HFFc6 (cell line): ENCODE data around the gene LGALS3. TPM values are rescaled to one million over a fixed set of nuclear protein-coding genes. Genes with fewer than 3 reads are reported as not detected.

Source experiments
- DNase-seq: peaks from one replicate; pipeline ENCODE4 v3.0.0-alpha.2; 2018
- H3K27ac Mint-ChIP-seq: 2 replicates; pipeline ENCODE4 v1.8.0; 2020; ENCODE audit warnings: mild to moderate bottlenecking, mixed read lengths
- H3K27me3 Mint-ChIP-seq: 2 replicates; pipeline ENCODE4 v1.8.0; 2021; ENCODE audit warnings: mild to moderate bottlenecking, moderate library complexity, mixed read lengths; ENCODE audit not compliant: insufficient read depth
- H3K36me3 Mint-ChIP-seq: 2 replicates; pipeline ENCODE4 v1.8.0; 2021; ENCODE audit warnings: low read depth, mixed read lengths
- H3K4me1 Mint-ChIP-seq: 2 replicates; pipeline ENCODE4 v1.8.0; 2020; ENCODE audit warnings: low read depth, mixed read lengths
- H3K4me3 Mint-ChIP-seq: 2 replicates; pipeline ENCODE4 v1.8.0; 2020; ENCODE audit warnings: mild to moderate bottlenecking, moderate library complexity, mixed read lengths
- H3K9me3 Mint-ChIP-seq: 2 replicates; pipeline ENCODE4 v1.8.0; 2020; ENCODE audit warnings: mild to moderate bottlenecking, mixed read lengths
- CTCF ChIP-seq: fragments of 200-600 bp; sonication (generic); IDR thresholded peaks from 2 replicates; pipeline ENCODE4 v1.5.0; 2021; ENCODE audit warnings: antibody characterized with exemption, mild to moderate bottlenecking
- total RNA-seq, 6 experiments: library from RNA; stranded (reverse); fragmentation: NEBNext Ultra II Directional; extraction: Animal tissue kit (Norgen Biotek cat#: 25700); gene quantifications; 2 replicates in 1 of 6; 3 replicates in 5 of 6; pipeline ENCODE4 v1.2.3, GENCODE V29; 2021

The LGALS3 gene
- total RNA-seq, 6 experiments from 2014 or later = 70.1 to 83.0 (median 74.7) TPM

DNA sequence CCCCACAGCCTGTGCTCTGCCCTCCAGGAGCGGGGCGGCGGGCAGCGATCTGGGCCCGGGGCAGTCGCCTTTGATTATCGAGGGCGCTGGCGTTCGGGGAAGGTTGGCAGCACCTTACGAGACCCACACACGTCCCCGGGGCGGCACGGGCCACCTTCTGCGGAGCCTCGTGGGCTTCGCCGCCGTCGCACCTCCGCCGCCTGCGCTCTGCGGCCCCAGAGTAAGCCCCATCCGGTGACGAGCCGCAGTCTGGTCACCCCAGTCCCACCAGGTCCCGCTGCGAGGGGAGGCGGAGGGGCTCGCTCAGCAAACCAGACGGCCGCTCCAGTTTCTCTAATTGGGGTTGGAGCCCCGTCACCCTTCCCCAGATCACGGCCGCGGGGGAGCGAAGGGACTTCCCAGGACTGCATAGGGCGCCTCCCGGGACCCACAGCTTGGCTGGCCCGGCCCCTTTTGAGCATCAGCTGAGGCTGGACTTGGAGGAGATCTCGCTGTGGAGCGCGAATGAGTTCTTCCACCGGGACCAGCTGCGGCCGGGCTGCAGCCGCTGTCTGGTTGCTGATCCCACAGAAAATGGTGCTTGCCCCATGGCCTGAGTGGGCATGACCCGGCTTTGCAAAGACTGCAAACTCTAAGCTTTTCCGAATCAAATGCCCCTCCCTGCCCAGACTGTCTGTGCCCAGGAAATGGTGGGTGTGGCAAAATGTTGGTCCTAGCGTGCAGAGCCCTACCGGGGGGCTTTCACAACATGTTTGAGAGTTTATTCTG lies 560 bp downstream of the LGALS3 start:
- H3K9me3 Mint-ChIP-seq = no peaks in the 10 kb centered on the region
- peak overlapping the region; percentile 88 for H3K27ac Mint-ChIP-seq
- H3K4me1 Mint-ChIP-seq = peaks cover 64% of the 10 kb centered on the region
- peaks cover 3% of the 10 kb centered on the region; the same call in 1 of the 2 replicates for H3K27me3 Mint-ChIP-seq
- peak overlapping the region; percentile 93 for H3K4me3 Mint-ChIP-seq
- H3K36me3 Mint-ChIP-seq = no peaks in the 10 kb centered on the region; the same call in 1 of the 2 replicates
- TF ChIP-seq CTCF = no peak
- peak; percentile 77 for DNase-seq

DNA sequence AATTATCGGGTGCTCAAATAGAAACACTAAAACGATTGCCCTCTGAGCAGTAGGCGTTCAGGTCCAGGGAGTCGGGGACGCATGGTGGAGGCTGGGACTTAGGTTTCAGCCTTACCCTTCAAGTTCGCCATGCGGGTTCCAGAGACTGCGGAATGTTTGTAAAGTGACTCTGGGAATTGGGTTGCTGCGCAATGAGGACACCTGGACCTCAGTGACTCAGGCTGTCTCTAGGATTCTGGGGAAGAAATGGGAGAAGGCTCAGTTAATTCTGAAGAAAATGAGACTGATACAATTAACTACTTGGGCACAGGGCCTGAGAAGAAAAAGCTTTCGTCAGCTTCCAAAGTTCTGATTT lies 1.1 kb downstream of the LGALS3 start:
- DNase-seq = peak; percentile 23
- TF ChIP-seq CTCF = no peak
- Mint-ChIP-seq H3K9me3 (no peaks in the 10 kb centered on the region), H3K4me3 (peak overlapping the region; percentile 93), H3K27me3 (peaks cover 3% of the 10 kb centered on the region; the same call in 1 of the 2 replicates), H3K4me1 (peaks cover 64% of the 10 kb centered on the region), H3K36me3 (no peaks in the 10 kb centered on the region; the same call in 1 of the 2 replicates), H3K27ac (peak overlapping the region; percentile 88)

GRCh38 chr14:55131370-55132137 lies 2.5 kb downstream of the LGALS3 start:
- Mint-ChIP-seq H3K27me3 (peaks cover 3% of the 10 kb centered on the region; the same call in 1 of the 2 replicates), H3K9me3 (no peaks in the 10 kb centered on the region), H3K4me3 (peak overlapping the region; percentile 31; the same call in 1 of the 2 replicates), H3K27ac (peak overlapping the region; percentile 7; the same call in 1 of the 2 replicates), H3K36me3 (no peaks in the 10 kb centered on the region; the same call in 1 of the 2 replicates), H3K4me1 (peaks cover 66% of the 10 kb centered on the region)
- DNase-seq = no peak
- no peak for TF ChIP-seq CTCF

DNA sequence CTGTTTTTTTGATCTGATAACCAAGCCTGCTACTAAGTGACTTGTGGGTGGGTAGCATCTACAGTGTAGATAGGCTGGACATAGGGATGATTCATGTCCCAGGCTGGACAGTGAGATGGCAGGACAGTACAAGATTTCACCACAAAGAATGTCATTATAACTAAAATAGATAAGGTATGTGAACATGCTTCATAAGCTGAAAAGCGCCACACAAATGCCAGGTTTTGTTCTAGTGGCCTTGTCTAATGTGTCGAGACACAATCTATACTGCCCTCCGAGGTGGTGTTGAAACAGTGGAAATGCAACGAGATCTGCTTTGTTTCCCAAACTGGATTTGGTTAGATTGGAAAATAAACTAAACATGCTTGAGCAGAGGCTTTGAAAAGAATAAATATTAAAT lies 4.4 kb downstream of the LGALS3 start:
- H3K27me3 Mint-ChIP-seq = peaks cover 3% of the 10 kb centered on the region; the same call in 1 of the 2 replicates
- peak; percentile 65 for DNase-seq
- TF ChIP-seq CTCF = peak; percentile 70
- H3K9me3 Mint-ChIP-seq = no peaks in the 10 kb centered on the region
- H3K36me3 Mint-ChIP-seq = peaks cover 6% of the 10 kb centered on the region; the same call in 1 of the 2 replicates
- peaks cover 60% of the 10 kb centered on the region for H3K4me1 Mint-ChIP-seq
- no peak overlapping the region for H3K4me3 Mint-ChIP-seq
- H3K27ac Mint-ChIP-seq = peak overlapping the region; percentile 51

DNA sequence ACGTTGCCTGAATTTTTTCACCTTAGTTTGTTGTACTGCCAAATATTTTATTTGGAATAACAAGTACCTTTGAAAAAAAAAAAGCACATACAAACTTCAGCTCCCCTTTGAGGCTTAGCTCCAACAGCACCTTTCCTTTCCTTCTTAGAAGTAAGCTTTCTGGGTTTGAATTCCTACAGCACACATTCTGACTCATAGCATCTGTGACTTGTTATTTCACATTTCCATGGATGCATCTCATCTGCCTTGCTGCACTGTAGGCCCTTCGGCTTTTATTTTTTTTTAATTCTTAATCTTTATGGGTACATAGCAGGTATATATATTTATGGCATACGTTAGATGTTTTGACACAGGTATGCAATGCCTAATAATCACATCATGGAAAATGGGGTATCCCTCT lies 7.2 kb downstream of the LGALS3 start:
- H3K4me1 Mint-ChIP-seq = peaks cover 44% of the 10 kb centered on the region
- peak; percentile 58 for DNase-seq
- TF ChIP-seq CTCF = no peak
- peak overlapping the region; percentile 78 for H3K27ac Mint-ChIP-seq
- H3K9me3 Mint-ChIP-seq = no peaks in the 10 kb centered on the region
- peaks cover 3% of the 10 kb centered on the region; the same call in 1 of the 2 replicates for H3K27me3 Mint-ChIP-seq
- no peak overlapping the region for H3K4me3 Mint-ChIP-seq
- peaks cover 28% of the 10 kb centered on the region for H3K36me3 Mint-ChIP-seq
